ENCODE data around the gene FUCA1. TPM values are rescaled to one million over a fixed set of nuclear protein-coding genes. Genes with fewer than 3 reads are reported as not detected.

FUCA1 gene
- total and polyA plus RNA-seq, 10 of the 15 experiments (the other 5 are each of a cell fraction or from before 2014, with no cell fraction given), result 33.3 to 117 (median 52.6) TPM

- TF ChIP-seq, protein P1, sequence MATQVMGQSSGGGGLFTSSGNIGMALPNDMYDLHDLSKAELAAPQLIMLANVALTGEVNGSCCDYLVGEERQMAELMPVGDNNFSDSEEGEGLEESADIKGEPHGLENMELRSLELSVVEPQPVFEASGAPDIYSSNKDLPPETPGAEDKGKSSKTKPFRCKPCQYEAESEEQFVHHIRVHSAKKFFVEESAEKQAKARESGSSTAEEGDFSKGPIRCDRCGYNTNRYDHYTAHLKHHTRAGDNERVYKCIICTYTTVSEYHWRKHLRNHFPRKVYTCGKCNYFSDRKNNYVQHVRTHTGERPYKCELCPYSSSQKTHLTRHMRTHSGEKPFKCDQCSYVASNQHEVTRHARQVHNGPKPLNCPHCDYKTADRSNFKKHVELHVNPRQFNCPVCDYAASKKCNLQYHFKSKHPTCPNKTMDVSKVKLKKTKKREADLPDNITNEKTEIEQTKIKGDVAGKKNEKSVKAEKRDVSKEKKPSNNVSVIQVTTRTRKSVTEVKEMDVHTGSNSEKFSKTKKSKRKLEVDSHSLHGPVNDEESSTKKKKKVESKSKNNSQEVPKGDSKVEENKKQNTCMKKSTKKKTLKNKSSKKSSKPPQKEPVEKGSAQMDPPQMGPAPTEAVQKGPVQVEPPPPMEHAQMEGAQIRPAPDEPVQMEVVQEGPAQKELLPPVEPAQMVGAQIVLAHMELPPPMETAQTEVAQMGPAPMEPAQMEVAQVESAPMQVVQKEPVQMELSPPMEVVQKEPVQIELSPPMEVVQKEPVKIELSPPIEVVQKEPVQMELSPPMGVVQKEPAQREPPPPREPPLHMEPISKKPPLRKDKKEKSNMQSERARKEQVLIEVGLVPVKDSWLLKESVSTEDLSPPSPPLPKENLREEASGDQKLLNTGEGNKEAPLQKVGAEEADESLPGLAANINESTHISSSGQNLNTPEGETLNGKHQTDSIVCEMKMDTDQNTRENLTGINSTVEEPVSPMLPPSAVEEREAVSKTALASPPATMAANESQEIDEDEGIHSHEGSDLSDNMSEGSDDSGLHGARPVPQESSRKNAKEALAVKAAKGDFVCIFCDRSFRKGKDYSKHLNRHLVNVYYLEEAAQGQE (IDR thresholded peaks at IDR 0.05; ENCODE audit: low read depth, low read length), result no peak
- TF ChIP-seq MXI1 (IDR thresholded peaks at IDR 0.05; ENCODE audit: low read depth, low read length) (peak; percentile 42; the same call in 1 of the 2 replicates), SIN3A (IDR thresholded peaks at IDR 0.05; ENCODE audit: low read depth, low read length) (peak; percentile 64; the same call in 1 of the 2 replicates), PRDM15 (CRISPR knock-in tag; IDR thresholded peaks at IDR 0.05) (no peak), TAF1 (IDR thresholded peaks at IDR 0.05; ENCODE audit: borderline replicate concordance, low read depth, low read length) (no peak; the same call in 1 of the 2 replicates), JUND (IDR thresholded peaks at IDR 0.05; ENCODE audit: low read depth, low read length) (no peak), ETV6 (conservative IDR thresholded peaks at IDR 0.05 in 1 of 2, IDR thresholded peaks at IDR 0.05 in 1 of 2; ENCODE audit: borderline replicate concordance in 1 of 2, low read depth in 1 of 2) (no peak; a peak in 1 of 4 replicates), KDM1A (IDR thresholded peaks at IDR 0.05; ENCODE audit: borderline replicate concordance) (no peak), IRF4 (IDR thresholded peaks at IDR 0.05; ENCODE audit: low read depth, low read length) (no peak), EED (IDR thresholded peaks at IDR 0.05; ENCODE audit: low read depth) (no peak), POLR2A (IDR thresholded peaks at IDR 0.05; ENCODE audit: low read depth, low read length) (peak; percentile 91), YY1 (IDR thresholded peaks at IDR 0.05; ENCODE audit: low read depth, low read length) (peak; percentile 74), TCF3 (IDR thresholded peaks at IDR 0.05; ENCODE audit: borderline replicate concordance, insufficient read depth, low read depth, low read length) (0 out of 2 replicates have a peak, but pooled peaks have one; percentile 11), KLF5 (IDR thresholded peaks at IDR 0.05; ENCODE audit: partially characterized antibody) (no peak)
- TF ChIP-seq, protein P2, sequence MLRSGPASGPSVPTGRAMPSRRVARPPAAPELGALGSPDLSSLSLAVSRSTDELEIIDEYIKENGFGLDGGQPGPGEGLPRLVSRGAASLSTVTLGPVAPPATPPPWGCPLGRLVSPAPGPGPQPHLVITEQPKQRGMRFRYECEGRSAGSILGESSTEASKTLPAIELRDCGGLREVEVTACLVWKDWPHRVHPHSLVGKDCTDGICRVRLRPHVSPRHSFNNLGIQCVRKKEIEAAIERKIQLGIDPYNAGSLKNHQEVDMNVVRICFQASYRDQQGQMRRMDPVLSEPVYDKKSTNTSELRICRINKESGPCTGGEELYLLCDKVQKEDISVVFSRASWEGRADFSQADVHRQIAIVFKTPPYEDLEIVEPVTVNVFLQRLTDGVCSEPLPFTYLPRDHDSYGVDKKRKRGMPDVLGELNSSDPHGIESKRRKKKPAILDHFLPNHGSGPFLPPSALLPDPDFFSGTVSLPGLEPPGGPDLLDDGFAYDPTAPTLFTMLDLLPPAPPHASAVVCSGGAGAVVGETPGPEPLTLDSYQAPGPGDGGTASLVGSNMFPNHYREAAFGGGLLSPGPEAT (IDR thresholded peaks at IDR 0.05; ENCODE audit: low read depth), result no peak
- TF ChIP-seq, protein P3, sequence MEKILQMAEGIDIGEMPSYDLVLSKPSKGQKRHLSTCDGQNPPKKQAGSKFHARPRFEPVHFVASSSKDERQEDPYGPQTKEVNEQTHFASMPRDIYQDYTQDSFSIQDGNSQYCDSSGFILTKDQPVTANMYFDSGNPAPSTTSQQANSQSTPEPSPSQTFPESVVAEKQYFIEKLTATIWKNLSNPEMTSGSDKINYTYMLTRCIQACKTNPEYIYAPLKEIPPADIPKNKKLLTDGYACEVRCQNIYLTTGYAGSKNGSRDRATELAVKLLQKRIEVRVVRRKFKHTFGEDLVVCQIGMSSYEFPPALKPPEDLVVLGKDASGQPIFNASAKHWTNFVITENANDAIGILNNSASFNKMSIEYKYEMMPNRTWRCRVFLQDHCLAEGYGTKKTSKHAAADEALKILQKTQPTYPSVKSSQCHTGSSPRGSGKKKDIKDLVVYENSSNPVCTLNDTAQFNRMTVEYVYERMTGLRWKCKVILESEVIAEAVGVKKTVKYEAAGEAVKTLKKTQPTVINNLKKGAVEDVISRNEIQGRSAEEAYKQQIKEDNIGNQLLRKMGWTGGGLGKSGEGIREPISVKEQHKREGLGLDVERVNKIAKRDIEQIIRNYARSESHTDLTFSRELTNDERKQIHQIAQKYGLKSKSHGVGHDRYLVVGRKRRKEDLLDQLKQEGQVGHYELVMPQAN (conservative IDR thresholded peaks at IDR 0.05), result 0 out of 2 replicates have a peak, but pooled peaks have one; percentile 48
- TF ChIP-seq, protein P4, sequence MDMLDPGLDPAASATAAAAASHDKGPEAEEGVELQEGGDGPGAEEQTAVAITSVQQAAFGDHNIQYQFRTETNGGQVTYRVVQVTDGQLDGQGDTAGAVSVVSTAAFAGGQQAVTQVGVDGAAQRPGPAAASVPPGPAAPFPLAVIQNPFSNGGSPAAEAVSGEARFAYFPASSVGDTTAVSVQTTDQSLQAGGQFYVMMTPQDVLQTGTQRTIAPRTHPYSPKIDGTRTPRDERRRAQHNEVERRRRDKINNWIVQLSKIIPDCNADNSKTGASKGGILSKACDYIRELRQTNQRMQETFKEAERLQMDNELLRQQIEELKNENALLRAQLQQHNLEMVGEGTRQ (IDR thresholded peaks at IDR 0.05; ENCODE audit: borderline replicate concordance, low read depth, low read length), result no peak
Observed at GRCh38 chr1:23867895-23868556, at the start of gene FUCA1 (continued).
